Fibroblast of villous mesenchyme (primary cell): Measurements from ENCODE around the gene APOE. TPM values are rescaled to one million over a fixed set of nuclear protein-coding genes. Genes with fewer than 3 reads are reported as not detected.
"Not testable (repeated sequence)": the region's sequence is repeated elsewhere in the genome, so short reads cannot be mapped to it uniquely, and the experiment has no call there.

ENCODE experiments used
- DNase-seq: peaks from one replicate; pipeline ENCODE4 v3.0.0-alpha.2; 2010; ENCODE audit warnings: low read depth
- H3K4me3 ChIP-seq: 2 replicates; pipeline ENCODE4 v1.5.1; 2011; ENCODE audit warnings: low read depth, mild to moderate bottlenecking, low read length
- total RNA-seq: library from RNA; depleted of rRNA; stranded (reverse); fragments of >200 nt; gene quantifications from 2 replicates; pipeline ENCODE4 v1.2.3, GENCODE V29; 2012
- TF ChIP-seq, protein P1 (sequence below): IDR thresholded peaks from 2 replicates; pipeline ENCODE4 v1.5.1; 2012; ENCODE audit warnings: low read depth, mild to moderate bottlenecking, low read length; ENCODE audit not compliant: insufficient read depth

The APOE gene
- total RNA-seq: 9.7 and 16.4 TPM in 2 replicates

DNA sequence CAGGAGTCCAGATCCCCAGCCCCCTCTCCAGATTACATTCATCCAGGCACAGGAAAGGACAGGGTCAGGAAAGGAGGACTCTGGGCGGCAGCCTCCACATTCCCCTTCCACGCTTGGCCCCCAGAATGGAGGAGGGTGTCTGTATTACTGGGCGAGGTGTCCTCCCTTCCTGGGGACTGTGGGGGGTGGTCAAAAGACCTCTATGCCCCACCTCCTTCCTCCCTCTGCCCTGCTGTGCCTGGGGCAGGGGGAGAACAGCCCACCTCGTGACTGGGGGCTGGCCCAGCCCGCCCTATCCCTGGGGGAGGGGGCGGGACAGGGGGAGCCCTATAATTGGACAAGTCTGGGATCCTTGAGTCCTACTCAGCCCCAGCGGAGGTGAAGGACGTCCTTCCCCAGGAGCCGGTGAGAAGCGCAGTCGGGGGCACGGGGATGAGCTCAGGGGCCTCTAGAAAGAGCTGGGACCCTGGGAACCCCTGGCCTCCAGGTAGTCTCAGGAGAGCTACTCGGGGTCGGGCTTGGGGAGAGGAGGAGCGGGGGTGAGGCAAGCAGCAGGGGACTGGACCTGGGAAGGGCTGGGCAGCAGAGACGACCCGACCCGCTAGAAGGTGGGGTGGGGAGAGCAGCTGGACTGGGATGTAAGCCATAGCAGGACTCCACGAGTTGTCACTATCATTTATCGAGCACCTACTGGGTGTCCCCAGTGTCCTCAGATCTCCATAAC lies at the start of gene APOE:
APOE (plus strand) TSS at position 360 of the 724 bp plus-strand sequence. CDS start 829 bp downstream, outside the sequence.
- TF ChIP-seq, protein P1, sequence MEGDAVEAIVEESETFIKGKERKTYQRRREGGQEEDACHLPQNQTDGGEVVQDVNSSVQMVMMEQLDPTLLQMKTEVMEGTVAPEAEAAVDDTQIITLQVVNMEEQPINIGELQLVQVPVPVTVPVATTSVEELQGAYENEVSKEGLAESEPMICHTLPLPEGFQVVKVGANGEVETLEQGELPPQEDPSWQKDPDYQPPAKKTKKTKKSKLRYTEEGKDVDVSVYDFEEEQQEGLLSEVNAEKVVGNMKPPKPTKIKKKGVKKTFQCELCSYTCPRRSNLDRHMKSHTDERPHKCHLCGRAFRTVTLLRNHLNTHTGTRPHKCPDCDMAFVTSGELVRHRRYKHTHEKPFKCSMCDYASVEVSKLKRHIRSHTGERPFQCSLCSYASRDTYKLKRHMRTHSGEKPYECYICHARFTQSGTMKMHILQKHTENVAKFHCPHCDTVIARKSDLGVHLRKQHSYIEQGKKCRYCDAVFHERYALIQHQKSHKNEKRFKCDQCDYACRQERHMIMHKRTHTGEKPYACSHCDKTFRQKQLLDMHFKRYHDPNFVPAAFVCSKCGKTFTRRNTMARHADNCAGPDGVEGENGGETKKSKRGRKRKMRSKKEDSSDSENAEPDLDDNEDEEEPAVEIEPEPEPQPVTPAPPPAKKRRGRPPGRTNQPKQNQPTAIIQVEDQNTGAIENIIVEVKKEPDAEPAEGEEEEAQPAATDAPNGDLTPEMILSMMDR: no peak
- DNase-seq: peak; percentile 47
- H3K4me3 ChIP-seq: peak within 1 kb of the TSS; percentile 55

- no peak for DNase-seq
- no peak overlapping the region for H3K4me3 ChIP-seq
- TF ChIP-seq, protein P1: no peak
These were observed 49.0 kb upstream of the APOE start for GRCh38 chr19:44856421-44857083.

DNA sequence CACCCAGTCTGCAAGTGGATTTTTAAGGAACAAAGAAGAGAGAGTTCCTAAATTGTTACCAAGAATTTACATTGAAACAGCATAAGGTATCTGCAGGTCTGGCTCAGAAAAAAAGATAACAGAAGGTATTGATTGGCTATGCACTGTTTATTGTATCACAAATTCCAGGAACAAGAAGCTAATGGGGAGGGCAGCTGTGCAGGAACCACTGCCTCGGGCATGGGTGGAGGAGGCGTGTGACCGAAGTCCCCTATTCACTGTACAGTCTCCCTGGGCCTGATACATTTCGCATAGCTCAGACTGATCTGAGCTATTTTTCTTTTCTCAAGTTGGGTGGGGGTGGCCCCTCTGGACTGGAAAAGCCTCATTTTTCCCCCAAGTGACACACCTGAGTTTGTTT lies 47.8 kb upstream of the APOE start:
- TF ChIP-seq, protein P1: no peak
- DNase-seq: no peak

GRCh38 chr19:44861576-44861975 lies 44.0 kb upstream of the APOE start:
- peak; percentile 79 for DNase-seq
- not testable (repeated sequence) for H3K4me3 ChIP-seq

More for the DNA sequence above, 47.8 kb upstream of the APOE start:
- no peak overlapping the region for H3K4me3 ChIP-seq

- DNase-seq: no peak
- H3K4me3 ChIP-seq: no peak overlapping the region
- TF ChIP-seq, protein P1: no peak
These were observed 41.6 kb upstream of the APOE start for GRCh38 chr19:44863990-44864389.

GRCh38 chr19:44865196-44865767 lies 40.3 kb upstream of the APOE start:
- H3K4me3 ChIP-seq: no peak overlapping the region
- DNase-seq: no peak
- TF ChIP-seq, protein P1: no peak

DNA sequence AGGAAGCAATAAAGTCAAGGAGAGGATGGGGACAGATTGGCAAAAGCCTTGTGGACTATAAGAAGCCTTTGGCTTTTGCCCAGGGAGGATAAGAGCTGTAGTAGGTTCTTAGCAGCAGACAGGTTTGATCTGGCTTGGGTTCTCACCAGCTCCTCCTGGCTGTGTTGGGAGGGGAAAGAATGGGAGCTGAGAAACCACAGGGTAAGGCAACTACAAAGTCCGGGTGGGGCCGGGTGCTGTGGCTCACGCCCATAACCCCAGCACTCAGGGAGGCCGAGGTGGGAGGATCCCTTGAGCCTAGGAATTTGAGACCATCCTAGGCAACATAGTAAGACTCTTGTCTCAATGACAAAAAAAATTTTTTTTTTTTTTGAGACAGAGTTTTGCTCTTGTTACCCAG lies 38.9 kb upstream of the APOE start:
- no peak for DNase-seq
- TF ChIP-seq, protein P1: no peak
- H3K4me3 ChIP-seq: no peak overlapping the region
